ENCODE results near the gene LGMN. TPM values are rescaled to one million over a fixed set of nuclear protein-coding genes. Genes with fewer than 3 reads are reported as not detected.

Gene LGMN
- total RNA-seq (2021; ENCODE audit: unreplicated experiment) = 37.2 TPM
- 77.8 TPM for polyA plus RNA-seq (2012; ENCODE audit: insufficient read length)
- percentile 49 among the genes with signal in this experiment for Bru-seq, nascent RNA
- BruChase-seq, experiment 1, labeled RNA remaining after a 2-hour chase = percentile 48 among the genes with signal in this experiment
- percentile 52 among the genes with signal in this experiment for BruChase-seq, experiment 2, labeled RNA remaining after a 6-hour chase
- long read RNA-seq, transcript LGMN-201 (14 exons, 2,055 nt) = major isoform, 36 of 45 reads
- long read RNA-seq, partial matches to known transcripts = 7 of 45 reads
- long read RNA-seq, other reads (novel, unspliced or antisense) = 2 of 45 reads

GRCh38 chr14:92748259-92749016 lies at the start of gene LGMN:
Gene LGMN (minus strand): TSS chr14:92748627. CDS start chr14:92732786, 15,841 bp downstream.
- DNase-seq (ENCODE audit: low read depth, low spot score) (peak; percentile 52), ATAC-seq (peak; percentile 99)
- ChIA-PET CTCF (no interaction called here), POLR2A (interaction anchor here (0.6 kb wide), 1 partner anchor 20 kb away, joined by 3 read pairs; no protein-coding TSS in a partner anchor)
- peak within 1 kb of the TSS; percentile 90 to 93 for H3K4me3 ChIP-seq (ENCODE audit: low read depth in 2 of 2, low read length in 2 of 2)
- H3K9me3 ChIP-seq (ENCODE audit: control insufficient read depth, insufficient read depth, low read depth, low read length) = no peaks in the 10 kb centered on the region
- no TSS peak for BruUV-seq (replicated peaks)
- H3K27ac ChIP-seq (ENCODE audit: low read length) = peak within 1 kb of the TSS; percentile 73
- intact Hi-C loops (cut with micrococcal nuclease; ENCODE audit: unreplicated experiment) = no loop called here
- H3K27me3 ChIP-seq (ENCODE audit: control insufficient read depth, insufficient read depth, low read length) = no peaks in the 10 kb centered on the region
- TF ChIP-seq POLR2AphosphoS5 (IDR thresholded peaks at IDR 0.05; ENCODE audit: low read depth, low read length) = peak; percentile 82
- TF ChIP-seq SIN3A (IDR thresholded peaks at IDR 0.05; ENCODE audit: borderline replicate concordance, insufficient read depth, low read depth, low read length) = no peak
- TF ChIP-seq REST (IDR thresholded peaks at IDR 0.05; ENCODE audit: insufficient read depth in 1 of 2, low read depth in 2 of 2, low read length in 1 of 2) = no peak
- TF ChIP-seq TCF7L2 (IDR thresholded peaks at IDR 0.05; ENCODE audit: low read depth, low read length) = peak; percentile 46; the same call in 1 of the 2 replicates
- TF ChIP-seq, protein P1, sequence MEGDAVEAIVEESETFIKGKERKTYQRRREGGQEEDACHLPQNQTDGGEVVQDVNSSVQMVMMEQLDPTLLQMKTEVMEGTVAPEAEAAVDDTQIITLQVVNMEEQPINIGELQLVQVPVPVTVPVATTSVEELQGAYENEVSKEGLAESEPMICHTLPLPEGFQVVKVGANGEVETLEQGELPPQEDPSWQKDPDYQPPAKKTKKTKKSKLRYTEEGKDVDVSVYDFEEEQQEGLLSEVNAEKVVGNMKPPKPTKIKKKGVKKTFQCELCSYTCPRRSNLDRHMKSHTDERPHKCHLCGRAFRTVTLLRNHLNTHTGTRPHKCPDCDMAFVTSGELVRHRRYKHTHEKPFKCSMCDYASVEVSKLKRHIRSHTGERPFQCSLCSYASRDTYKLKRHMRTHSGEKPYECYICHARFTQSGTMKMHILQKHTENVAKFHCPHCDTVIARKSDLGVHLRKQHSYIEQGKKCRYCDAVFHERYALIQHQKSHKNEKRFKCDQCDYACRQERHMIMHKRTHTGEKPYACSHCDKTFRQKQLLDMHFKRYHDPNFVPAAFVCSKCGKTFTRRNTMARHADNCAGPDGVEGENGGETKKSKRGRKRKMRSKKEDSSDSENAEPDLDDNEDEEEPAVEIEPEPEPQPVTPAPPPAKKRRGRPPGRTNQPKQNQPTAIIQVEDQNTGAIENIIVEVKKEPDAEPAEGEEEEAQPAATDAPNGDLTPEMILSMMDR (IDR thresholded peaks at IDR 0.05) = no peak
- in situ Hi-C loops (cut with HindIII; ENCODE audit: low pct_unique_long_range_greater_than_20kb, low sequenced_read_pairs) = no loop called here
- H3K4me1 ChIP-seq (ENCODE audit: control insufficient read depth, insufficient read depth, low read length) = no peaks in the 10 kb centered on the region; the same call in none of the 2 replicates
- no peaks in the 10 kb centered on the region; the same call in 1 of the 2 replicates for H3K36me3 ChIP-seq (ENCODE audit: control insufficient read depth, insufficient read depth, low read length)

DNA sequence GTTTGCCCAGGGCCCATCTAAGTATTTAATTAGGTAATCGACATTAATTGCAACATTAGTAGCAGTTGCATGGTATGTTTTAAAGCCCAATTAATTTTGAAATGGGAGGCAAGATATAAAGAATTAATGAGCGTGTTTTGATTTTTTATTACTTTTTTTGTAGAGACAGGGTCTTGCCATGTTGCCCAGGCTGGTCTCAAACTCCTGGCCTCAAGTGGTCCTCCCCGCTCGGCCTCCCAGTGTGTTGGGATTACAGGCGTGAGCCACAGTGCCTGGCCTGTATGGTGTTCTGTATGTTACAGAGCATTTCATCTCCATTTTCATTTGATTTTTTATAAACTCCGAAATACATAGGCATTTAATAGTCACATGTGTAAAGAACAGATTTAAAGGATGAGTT lies 46.5 kb upstream of the LGMN start:
- Histone ChIP-seq H3K4me3 (ENCODE audit: low read depth in 2 of 2, low read length in 2 of 2) (peak overlapping the region; percentile 78 to 96), H3K4me1 (ENCODE audit: control insufficient read depth, insufficient read depth, low read length) (peaks cover 6% of the 10 kb centered on the region), H3K27ac (ENCODE audit: low read length) (peak overlapping the region; percentile 82), H3K36me3 (ENCODE audit: control insufficient read depth, insufficient read depth, low read length) (peaks cover 6% of the 10 kb centered on the region), H3K9me3 (ENCODE audit: control insufficient read depth, insufficient read depth, low read depth, low read length) (no peaks in the 10 kb centered on the region), H3K27me3 (ENCODE audit: control insufficient read depth, insufficient read depth, low read length) (no peaks in the 10 kb centered on the region)
- BruUV-seq (replicated peaks) = no TSS peak
- CTCF ChIA-PET = no interaction called here
- no peak for ATAC-seq
- POLR2A ChIA-PET = no interaction called here
- DNase-seq (ENCODE audit: low read depth, low spot score) = no peak
- intact Hi-C loops (cut with micrococcal nuclease; ENCODE audit: unreplicated experiment) (no loop called here), in situ Hi-C loops (cut with HindIII; ENCODE audit: low pct_unique_long_range_greater_than_20kb, low sequenced_read_pairs) (no loop called here)
- TF ChIP-seq, protein P1 (IDR thresholded peaks at IDR 0.05) = no peak
- TF ChIP-seq REST (IDR thresholded peaks at IDR 0.05; ENCODE audit: insufficient read depth in 1 of 2, low read depth in 2 of 2, low read length in 1 of 2) = no peak

Data from Panc1 (cell line).